ENCODE measurements around the gene CLC.
"Not testable (repeated sequence)": the region's sequence is repeated elsewhere in the genome, so short reads cannot be mapped to it uniquely, and the experiment has no call there.

CLC gene

DNA sequence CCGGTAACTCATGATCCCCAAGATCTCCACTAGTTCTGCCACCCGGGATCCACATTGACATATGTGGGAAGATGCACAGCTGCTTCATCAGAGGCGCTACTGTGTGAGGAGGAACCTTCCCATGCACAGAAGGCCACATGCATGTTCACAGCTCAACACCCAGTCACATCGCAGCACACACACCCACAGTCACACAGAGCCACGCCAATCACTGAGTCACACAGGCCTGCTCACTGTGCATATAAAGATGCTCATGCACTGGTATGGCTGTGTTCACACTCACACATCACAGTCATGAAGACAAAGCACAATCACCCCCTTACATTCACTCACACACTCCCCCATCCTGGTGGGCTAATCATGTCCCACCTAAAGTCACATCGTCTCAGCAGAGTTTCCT lies 9.8 kb downstream of the CLC start:
- no peak for DNase-seq

DNA sequence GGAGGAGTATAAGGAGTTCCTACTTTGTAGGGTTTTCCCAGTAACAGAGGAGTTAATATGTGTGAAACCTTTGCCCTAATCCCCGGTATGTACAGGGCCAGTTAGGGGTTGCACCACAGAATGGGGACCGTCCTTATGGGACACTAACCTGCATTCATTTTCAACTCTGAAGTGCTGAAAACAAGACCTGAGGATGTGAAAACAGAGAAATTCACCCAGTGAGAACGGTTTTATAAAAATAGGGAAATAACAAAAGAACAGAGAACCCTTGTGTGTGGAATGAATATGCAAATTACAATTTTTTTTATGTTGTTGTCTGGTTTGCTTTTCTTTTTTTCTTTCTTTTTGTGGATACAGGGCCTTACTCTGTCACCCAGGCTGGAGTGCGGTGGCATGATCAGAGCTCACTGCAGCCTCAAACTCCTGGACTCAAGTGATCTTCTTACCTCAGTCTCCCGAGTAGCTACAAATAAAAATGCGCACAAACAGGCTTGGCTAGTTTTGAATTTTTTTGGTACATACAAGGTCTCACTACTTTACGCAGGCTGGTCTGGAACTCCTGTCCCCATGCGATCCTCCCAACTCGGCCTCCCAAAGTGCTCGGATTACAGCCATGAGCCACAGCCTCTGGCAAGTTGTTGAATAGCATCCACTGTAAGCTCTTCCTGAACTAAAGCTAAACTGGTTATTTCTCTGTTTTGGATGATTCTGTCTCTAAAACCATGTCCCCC lies 10.6 kb downstream of the CLC start:
- DNase-seq: no peak

DNA sequence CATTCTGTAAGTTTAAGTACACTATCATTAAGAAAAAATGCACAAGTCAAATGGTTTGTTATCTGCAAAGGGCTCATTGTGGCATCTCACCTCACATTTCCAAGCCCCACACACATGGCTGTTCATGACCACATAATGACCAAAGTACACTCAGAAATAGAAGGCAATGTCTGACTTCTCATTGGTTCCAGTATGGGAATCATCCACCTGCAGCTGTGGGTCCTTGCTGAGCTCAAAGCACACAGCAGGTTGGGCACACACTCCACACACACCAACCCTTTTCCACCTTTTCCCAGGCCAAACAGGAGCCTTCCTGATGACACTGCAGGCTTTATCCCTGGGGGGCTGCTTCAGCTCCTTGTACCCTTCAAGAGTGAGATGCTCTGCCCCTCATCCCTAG lies 11.8 kb downstream of the CLC start:
- no peak for DNase-seq

DNA sequence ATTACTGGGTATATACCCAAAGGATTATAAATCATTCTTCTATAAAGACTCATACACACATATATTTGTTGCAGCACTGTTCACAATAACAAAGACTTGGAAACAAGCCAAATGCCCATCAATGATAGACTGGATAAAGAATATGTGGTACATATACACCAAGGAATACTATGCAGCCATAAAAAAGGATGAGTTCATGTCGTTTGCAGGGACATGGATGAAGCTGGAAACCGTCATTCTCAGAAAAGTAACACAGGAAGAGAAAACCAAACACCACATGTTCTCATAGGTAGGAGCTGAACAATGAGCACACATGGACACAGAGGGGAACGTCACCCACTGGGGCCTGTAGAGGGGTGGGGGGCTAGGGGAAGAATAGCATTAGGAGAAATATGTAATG lies 17.7 kb downstream of the CLC start:
- not testable (repeated sequence) for DNase-seq

DNA sequence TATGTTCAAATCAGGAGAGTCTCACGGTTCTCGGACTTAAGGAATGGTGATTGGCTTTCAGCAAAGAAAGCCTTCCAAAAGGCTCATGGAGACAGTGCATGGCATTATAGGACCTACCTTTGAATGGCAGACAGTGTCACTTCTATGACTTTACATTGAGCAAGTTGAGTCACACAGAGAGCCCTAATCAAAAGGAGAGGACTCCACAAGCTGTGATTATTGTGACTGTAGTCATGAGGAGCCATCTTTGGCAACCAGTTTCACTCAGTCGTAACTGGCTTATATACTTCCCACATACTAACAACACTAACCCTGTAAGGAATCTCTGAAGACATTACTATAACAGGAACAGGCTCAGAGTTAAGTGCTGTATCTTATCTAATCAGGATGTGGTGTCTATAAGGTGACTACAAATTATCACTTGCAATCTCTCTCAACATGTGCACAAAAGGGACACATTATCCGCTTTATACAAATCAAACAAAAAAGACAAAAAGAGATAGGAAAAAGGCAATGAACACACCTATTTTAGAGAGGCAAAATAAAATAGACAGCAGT lies 27.4 kb downstream of the CLC start:
- no peak for DNase-seq

DNA sequence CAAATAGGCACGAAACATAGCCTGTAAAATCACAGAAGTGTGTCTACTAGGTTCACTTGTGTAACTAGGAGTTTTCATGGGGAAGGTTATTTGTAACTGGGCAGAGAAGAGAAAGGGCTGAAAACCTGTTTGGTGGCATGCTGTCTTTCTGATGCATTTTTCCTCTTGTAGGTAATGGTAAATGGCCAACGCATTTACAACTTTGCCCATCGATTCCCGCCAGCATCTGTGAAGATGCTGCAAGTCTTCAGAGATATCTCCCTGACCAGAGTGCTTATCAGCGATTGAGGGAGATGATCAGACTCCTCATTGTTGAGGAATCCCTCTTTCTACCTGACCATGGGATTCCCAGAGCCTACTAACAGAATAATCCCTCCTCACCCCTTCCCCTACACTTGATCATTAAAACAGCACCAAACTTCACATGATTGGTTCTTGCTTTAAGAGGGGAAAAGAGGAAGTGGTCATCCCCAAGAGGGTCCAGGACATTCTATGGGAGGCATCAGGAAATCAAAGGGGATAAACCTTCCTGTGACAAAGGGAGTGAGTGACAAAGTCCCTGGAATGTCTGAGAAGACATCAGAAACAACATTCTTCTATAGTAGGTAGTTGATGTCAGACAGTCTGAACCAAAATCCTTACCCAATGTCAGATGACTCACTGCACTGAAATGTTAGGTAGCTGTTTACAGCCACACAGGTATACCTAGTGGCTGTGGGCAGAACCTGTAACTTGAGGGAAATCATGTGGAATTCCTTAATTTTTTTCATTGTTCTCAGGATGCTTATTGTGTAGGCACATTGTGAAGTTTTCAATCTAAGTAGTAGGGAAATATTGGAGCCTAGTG lies 28.6 kb downstream of the CLC start:
- DNase-seq: no peak

DNA sequence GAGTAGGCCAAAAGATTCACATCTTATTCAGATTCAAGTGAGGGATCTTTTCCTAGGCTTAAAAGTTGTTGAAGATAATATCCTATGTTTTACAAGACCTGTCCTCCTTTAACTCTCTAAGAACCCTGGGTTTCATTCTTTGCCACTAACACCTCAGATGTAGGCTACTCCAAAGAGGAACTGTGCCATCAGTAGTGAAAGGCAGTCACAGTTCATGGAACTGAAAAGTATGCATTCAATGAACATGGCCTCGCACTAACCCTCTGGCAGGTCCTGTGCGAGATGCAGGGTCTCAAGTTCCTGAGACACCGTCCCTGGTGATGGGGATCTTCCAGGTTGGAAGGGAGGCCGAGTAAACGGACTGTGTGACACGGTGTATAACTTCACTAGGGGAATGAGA lies 29.2 kb downstream of the CLC start:
- DNase-seq: no peak

DNA sequence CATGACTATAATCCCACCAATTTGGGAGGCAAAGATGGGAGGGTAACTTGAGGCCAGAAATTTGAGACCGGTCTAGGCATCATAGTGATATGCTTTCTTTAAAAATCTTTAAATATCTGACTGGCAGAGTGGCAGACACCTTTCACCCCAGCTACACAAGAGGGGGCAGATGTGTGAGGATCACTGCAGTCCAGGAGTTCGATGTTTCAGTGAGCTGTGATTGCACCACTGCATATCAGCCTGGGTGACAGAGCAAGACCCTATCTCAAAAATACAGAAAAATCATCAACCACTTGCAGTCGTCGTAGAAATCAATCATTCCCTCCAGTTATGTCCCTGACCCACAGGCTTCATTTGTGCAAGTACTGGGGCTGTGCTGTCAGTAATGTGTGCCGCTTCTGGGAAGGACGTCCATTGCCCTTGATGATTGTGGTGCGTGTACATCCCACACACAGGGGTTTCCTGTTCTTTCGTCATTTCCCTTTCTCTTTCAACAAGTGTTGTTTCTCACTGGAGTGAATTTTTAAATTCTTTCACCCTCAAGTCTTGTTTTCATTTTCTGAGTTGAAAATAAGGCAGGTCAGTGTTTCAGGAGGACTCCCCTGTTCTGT lies 32.1 kb downstream of the CLC start:
- no peak for DNase-seq

DNA sequence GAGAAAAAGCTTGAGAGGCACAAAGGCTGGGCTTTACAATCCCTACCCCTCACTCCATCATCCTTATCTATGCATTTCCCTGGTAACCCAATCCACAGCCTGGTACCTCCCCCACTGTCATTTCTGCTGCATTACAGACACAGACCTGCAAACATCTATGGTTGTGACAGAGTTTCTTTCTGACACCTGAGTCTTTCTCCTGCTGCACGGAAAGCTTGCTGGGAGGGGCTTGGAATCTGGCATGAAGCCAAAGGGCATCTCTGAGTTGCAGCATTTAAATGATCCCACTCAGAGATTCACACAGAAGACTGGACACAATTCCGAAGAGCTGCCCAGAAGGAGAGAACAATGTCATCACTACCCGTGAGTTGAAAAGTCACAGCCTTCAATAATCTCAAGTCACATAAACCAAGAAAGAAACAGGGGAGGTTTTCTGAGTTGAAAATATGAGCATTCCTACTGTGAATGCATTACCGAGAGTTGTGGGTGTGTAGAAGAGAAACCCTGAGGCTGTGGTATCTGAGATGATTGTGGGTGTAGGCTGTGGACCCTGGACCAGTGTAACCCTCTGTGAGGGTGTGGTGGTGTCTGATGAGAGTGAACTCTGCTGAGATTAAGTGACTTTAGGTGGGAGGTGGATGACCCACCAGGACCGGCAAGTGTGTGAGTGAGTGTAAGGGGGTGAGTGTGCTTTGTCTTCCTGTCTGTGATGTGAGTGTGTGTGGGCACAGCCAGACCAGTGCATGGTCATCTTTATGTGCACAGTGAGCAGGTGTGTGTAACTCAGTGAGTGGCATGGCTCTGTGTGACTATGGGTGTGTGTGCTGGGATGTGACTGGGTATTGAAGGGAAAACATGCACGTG lies 33.4 kb downstream of the CLC start, which contains the start of gene LGALS14:
LGALS14 (plus strand) TSS at position 301 of the 864 bp plus-strand sequence; CDS start at position 349, 48 bp downstream.
- DNase-seq: no peak

DNA sequence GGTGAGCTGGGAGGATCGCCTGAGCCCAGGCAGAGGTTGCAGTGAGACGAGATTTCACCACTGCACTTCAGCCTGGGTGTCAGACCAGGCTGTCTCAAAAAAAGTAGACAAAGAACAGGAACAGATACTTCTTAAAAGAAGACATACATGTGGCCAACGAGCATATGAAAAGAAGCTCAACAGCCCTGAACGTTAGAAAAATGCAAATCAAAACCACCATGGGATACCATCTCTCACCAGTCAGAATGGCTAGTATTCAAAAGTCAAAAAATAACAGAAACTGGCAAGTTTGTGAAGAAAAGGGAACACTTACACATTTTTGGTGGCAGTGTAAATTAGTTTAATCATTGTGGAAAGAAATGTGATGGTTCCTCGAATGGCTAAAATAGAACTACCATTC lies 36.5 kb downstream of the CLC start:
- no peak for DNase-seq

DNA sequence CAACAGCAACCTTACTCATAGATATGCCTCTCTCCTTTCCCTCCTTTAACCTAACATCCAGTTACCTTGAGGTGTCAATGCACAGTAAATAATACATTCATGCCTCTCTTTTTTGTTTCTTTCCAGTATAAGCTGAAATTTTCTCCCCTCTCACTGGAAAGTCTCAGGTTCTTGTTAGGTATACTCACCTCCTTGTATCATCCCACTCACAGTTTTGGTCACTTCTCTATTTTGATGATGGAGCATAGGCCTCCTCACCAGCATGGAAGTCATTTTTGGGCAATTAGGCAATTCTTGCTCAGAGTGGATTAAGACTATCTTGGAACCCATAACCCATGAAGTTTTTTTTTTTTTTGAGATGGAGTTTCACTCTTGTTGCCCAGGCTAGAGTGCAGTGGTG lies 39.3 kb downstream of the CLC start:
- DNase-seq: no peak

DNA sequence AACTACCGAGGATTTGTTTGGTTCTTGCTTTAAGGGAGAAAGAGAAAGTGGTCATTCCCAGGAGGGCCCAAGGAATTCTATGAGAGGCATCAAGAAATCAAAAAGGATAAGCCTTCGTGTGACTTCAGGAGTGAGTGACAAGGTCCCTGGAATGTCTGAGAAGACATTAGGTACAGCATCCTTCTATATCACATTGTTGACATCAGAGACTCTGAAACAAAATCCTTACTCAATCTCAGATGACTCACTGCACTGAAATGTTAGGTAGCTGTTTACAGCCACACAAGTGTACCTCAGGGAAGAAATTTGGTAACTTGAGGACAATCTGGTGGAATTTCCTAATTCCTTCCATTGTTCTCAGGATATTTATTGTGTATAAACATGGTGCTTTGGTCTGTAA lies 41.4 kb downstream of the CLC start:
- DNase-seq: no peak

DNA sequence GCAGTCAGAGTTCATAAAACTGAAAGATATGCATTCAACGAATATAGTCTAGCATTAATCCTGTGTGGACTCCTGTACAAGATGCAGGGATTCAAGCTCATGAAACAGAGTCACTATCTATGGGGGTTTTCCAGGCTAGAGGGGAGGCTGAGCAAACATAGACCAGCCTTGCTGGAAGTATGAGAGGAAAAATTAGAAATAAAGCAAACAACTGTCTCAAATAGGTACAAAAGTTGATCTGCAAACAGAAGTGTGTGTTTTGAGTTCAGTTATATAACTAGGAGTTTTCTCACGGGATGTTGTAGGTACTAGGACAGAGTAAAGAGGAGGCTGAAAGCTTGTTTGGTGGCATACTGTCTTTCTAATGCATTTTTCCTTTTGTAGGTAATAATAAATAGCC lies 42.1 kb downstream of the CLC start:
- DNase-seq: no peak

DNA sequence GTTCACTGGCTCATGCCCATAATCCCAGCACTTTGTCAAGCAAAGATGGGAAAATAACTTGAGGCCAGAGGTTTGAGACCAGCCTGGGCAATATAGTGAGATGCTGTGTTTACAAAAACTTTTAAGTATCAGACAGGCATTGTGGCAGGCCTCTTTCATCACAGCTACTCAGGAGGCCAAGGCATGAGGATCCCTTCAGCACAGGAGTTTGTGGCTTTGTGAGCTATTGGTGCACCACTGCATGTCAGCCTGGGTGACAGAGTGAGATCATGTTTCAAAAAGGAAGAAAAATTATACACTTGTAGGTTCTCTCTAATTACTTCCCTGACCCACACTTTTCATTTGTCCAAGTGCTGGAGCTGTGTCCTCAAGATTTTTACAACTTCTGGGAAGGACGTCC lies 45.0 kb downstream of the CLC start:
- no peak for DNase-seq

DNA sequence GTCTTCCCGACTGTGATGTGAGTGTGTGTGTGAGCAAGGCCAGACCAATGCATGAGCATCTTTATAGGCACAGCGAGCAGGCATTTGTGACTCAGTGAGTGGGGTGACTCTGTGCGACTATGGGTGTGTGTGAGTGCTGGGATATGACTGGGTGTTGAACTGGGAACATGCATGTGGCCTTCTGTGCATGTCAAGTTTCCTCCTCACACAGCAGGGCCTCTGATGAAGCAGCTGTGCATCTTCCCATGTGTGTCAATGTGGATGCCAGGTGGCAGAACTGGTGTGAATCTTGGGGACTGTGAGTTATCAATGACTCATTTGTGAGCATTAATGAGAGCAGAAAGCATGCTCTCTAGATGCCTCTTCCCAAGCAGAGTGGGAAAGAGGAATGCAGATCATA lies 45.7 kb downstream of the CLC start:
- no peak for DNase-seq

DNA sequence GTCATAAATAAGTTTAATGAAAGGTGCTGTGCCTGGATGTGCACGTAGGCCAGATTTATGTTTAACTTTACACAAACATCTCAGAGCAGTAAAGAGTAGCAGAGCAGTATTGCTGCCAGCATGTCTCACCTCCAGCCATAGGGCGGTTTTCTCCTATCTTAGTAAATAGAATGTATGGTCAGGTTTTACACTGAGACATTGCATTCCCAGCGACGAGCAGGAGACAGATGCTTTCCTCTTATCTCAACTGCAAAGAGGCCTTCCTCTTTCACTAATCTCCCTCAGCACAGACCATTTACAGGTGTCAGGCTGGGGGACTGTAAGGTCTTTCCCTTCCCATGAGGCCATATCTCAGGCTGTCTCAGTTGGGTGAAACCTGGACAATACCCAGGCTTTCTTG lies 49.2 kb downstream of the CLC start:
- not testable (repeated sequence) for DNase-seq

DNA sequence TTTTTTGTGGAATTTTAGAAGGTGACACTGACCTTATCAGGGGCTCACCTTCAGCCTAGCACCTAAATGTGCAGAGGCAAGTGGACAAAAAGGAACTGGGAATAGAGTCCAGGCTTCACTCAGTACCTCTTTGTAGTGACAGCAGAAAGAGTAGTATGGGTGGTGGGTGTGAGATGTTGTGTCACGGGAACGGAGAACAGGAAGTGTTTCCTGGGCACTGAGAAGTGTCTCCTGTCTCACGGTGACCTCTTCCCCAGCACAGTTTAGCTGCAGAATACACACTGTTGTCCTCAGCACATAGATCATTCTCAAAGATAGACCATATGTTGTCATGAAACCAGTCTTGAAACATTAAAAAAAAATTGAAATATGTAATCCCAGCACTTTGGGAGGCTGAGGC lies 51.1 kb downstream of the CLC start:
- no peak for DNase-seq

DNA sequence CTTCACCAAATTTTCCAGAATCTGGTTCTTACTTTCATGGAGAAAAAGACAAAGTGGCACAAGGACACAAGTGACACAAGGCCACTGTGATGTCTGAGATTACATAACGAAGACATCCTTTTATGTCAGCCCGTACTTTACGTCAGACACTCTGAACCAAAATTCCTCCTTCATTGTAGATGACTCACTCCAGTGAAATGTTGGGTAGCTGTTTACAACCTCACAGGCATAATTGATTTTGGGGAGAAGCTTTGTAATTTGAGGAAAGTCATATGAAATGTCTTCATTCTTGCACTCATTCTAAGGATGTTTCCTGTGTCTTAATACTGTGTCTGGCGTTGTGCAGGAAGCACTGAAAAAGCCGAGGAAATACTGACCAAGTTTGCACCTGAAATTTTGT lies 53.6 kb downstream of the CLC start:
- no peak for DNase-seq

DNA sequence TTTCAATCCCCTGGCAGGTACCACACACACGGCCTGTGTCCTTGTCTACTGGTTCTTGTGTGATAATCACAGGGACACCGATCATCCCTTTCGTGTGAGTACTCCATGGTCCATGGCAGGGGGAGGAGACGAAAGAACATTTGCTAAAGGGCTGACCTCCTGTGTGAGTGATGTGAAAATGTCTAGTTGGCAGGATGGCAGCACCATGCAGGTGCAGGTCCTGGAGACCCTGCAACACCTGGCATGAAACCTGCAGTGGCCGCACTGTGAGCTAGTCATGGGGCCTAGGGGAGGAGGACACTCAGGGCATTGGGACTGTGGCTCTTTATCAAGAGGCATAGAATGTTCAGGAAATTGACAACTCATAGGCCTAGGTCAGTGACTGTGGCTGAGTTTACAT lies 56.4 kb downstream of the CLC start:
- DNase-seq: no peak
